H4 (cell line): ENCODE measurements around the gene IARS2. TPM values are rescaled to one million over a fixed set of nuclear protein-coding genes. Genes with fewer than 3 reads are reported as not detected.
"Not testable (repeated sequence)": the region's sequence is repeated elsewhere in the genome, so short reads cannot be mapped to it uniquely, and the experiment has no call there.

Experiments
- DNase-seq: peaks from one replicate; pipeline ENCODE4 v3.0.0-alpha.2; 2015; ENCODE audit warnings: low spot score
- total RNA-seq: library from RNA; depleted of rRNA; stranded (reverse); fragments of >200 nt; shearing (Covaris generic); gene quantifications from 2 replicates; pipeline ENCODE4 v1.2.3, GENCODE V29; 2014; rRNA removed

IARS2 gene
- 84.1 and 95.4 TPM in 2 replicates for total RNA-seq

DNA sequence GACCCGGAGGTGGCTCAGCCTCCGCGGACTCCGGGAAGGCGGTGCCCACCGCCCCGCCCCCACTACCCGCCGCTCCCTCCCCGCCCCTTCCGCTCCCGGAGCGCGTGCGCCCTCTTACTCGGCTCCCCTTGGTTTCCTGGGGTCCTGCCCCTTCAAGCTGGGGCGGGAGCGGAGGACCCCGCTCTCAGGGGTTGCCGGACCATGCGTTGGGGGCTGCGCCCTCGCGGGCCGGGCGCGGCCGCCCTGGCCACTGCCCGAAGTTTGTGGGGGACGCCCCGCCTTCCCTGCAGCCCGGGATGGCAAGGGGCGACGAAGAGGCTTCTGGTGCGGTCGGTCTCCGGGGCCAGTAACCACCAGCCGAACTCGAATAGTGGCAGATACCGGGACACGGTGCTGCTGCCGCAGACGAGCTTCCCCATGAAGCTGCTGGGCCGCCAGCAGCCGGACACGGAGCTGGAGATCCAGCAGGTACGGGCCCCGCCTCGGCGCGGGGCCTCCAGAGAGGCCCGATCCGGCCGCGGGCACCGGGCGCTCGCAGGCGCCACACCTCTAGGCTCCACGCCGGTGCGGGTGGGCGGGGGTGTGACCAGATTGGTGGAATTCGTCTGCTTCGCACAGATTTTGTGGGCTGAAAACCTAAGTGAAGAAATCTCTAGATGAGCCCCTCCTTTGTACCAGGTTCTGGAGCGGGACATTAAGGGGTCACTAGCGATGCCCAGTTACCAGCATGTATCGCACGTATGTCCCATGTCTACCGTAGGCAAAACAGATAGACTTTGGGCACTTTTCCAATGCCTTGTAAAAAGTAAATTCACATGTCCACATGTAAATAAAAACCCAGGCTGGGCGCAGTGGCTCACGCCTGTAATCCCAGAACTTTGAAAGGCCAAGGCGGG lies at the start of gene IARS2:
IARS2 (plus strand) TSS at position 117 of the 896 bp plus-strand sequence; CDS start at position 202, 85 bp downstream.
- DNase-seq: peak; percentile 61

- DNase-seq: no peak
These were observed 49.1 kb upstream of the IARS2 start for GRCh38 chr1:220044678-220045355.

GRCh38 chr1:220045356-220046051 lies 48.4 kb upstream of the IARS2 start:
- DNase-seq: no peak

DNA sequence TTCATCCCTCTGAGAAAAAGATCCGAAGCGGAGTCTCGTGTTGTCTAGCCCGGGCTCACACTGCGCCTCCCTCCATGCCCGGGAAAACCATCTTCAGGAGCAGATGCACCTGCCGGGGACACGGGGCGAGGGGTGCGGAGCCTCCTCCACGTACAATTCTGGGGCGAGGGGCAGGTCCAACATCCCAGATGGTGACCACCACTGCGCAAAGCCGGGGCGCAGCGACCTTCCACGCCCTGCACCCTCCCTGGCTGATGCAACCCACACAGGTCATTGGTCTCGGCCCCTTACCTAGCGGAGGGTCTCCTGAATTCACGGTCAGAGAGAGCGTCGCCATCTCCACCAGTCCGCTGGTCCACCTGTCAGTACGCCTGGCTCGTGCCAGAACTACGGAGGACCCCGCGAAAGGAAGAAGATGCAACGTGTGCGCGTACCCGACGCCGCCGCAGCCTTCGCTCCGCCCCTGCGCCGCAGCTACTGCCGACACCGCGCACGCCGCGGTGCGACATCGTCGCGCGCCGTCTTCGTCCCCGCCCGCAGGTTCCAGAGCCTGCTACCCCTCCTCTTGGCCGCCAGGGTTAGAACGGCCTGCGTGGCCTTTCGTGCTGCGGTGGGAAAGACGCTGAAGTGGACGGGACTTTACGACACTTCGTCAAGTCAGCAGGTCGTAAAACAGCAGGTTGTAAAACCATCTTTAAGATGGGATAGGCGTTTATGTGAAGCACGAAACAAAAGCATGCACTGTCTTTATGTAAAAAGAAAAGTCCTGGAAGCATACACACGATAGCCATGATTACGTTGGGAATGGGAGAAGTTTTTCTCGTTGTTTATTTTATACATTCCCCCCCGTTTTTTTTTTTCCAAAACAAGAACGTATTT lies 47.6 kb upstream of the IARS2 start, which contains the start of gene EPRS1:
EPRS1 (minus strand) TSS at position 454 of the 879 bp plus-strand sequence; CDS start at position 337, 117 bp downstream.
- DNase-seq: peak; percentile 98

DNA sequence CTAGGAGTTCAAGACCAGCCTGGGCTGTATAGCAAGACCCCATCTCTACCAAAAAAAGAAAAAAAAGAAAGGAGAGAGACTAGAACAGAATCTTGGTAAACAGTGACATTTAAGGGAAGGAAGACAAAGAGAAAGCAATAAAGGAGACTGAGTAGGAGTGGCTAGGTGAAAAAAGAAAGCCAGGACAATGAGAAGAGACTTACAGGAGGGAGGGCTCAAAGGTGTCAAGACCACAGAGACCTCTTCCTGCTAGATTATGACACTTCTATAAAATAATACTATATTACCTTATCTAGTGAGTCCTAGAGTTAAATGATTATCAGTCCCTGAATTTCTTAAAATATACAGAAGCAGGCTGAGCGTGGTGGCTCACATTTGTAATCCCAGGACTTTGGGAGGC lies 37.6 kb upstream of the IARS2 start:
- DNase-seq: no peak

GRCh38 chr1:220060876-220061275 lies 33.1 kb upstream of the IARS2 start:
- no peak for DNase-seq

DNA sequence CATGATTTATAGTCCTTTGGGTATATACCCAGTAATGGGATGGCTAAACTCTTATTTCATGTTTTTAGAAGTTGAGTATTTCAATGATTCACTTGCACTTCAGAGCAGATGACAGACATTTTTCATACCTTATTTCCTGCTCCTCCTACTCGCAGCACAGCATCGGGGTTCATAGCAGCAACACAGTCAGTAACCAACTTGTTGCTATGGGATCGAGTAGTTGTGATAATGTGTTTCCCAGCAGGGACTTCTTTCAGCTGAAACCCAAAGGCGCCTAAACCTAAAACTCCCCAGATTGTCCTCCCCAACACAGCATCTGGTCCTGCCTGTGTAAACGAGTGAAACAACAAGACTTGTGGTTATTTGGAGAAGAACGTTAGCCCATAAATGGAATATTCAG lies 31.3 kb upstream of the IARS2 start:
- no peak for DNase-seq

DNA sequence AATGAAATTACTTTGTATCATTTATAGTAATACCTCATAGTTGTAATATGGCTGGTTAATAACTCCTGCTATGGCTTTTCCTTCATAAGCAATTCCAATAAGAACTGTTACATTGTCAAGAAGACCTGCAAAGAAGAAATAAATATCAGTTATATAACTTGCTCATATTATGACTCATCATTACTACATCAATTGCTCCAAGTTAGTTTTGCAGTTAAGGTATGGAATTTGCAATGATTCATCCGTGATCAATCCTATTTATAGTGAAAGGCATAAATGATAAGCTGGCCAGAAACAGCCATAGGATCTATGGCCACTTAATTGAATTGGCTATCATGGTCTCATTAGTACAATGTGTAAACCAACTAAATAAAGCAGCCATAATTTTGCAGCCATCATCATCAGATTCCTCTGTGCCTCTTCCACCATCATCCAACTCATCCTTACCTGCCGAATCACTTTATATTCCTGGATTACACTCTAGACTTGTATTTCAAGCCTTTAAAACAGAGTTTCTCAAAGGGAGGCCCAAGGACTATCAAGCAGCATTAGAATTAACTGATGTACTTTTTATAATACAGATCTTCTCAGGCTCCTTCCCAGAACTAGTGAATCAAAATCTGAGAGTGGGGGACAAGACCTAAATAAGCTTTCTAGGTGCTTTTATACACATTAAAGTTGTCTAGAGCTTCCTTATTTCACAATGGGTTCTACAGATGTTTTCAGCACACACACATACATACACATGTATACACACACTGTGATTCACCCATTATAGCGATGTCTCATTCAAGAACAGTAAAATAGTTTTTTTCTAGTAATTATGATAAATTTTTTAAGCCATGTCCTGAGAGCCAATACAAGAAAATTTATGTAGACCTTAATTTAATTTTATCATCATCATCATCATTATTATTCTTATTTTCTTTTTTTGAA lies 26.4 kb upstream of the IARS2 start:
- no peak for DNase-seq

DNA sequence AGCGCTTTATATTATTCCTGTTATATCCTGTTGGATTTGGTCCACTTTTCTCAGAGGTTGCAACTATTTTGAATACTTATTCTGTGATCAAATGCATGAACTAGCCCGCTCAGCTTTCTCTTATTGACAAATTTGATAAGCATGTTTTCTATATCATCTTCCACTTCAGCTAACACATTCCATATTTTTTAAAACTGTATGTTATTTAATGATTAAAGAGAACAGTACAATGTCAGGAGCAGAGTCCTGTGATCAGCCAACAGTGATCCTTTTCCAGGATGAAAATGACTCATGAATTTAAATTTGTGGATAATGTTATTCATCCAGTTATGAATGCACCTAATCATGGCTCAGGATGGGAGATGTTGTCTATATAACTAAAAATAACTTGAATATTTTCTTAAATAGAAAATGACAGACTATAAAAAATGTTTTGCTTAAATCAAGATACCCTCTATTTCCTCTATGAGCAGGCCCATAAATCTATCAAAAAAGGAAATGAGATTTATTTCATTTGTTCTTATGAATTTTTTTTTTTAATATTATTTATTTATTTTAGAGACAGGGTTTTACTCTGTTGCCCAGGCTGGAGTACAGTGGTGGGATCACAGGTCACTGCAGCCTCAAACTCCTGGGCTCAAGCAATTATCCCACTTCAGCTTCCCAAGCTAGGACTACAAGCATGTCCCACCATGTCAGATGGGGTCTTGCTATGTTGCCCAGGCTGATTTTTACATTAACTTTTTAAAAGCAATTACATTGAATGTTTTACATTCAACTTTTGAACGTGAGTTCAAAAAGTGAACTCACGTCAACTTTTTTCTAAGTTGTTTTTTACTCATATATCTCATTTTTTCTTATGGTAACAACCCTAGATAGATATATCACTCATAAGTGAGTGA lies 16.8 kb upstream of the IARS2 start:
- no peak for DNase-seq

DNA sequence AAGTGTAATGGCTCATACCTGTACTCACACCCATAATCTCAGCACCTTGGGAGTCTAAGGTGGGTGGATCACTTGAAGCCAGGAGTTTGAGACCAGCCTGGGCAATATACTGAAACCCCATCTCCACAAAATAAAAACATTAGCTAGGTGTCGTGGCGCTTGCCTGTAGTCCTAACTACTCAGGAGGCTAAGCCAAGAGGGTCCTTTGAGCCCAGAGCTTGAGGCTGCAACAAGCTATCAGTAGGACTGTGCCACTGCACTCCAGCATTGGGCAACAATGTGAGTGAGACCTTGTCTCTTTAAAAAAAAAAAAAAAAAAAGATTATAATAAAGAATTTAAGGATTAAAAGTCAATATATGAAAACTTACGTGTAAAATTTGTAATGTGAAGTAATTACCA lies 16.0 kb upstream of the IARS2 start:
- no peak for DNase-seq

DNA sequence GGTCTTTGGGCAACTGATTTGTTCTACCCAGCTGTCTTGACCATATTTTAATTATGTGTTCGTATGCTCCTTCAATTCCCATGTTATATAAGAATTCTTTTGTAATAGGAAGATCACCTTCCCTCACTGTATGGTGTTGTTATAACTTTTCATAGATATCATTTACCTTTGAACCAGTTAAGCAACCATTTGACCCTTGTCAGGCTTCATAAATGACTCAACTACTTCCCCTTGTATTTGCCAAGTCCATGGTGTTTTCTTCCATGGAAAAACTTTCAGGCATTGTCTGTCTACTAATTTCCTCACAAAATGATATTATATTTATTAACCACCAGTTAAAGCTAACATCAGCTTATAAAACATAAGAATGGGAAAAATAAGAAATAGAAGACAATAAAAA lies 9.5 kb upstream of the IARS2 start:
- no peak for DNase-seq

- DNase-seq: not testable (repeated sequence)
These were observed 7.7 kb upstream of the IARS2 start for GRCh38 chr1:220086261-220086686.

GRCh38 chr1:220089650-220090556 lies 4.0 kb upstream of the IARS2 start, which contains the start of gene BPNT1:
TSS of gene BPNT1 (minus strand) at chr1:220089788. CDS start at chr1:220079846, 9,942 bp downstream.
- DNase-seq: peak; percentile 85

GRCh38 chr1:220092694-220093093 lies 1.2 kb upstream of the IARS2 start:
- no peak for DNase-seq

DNA sequence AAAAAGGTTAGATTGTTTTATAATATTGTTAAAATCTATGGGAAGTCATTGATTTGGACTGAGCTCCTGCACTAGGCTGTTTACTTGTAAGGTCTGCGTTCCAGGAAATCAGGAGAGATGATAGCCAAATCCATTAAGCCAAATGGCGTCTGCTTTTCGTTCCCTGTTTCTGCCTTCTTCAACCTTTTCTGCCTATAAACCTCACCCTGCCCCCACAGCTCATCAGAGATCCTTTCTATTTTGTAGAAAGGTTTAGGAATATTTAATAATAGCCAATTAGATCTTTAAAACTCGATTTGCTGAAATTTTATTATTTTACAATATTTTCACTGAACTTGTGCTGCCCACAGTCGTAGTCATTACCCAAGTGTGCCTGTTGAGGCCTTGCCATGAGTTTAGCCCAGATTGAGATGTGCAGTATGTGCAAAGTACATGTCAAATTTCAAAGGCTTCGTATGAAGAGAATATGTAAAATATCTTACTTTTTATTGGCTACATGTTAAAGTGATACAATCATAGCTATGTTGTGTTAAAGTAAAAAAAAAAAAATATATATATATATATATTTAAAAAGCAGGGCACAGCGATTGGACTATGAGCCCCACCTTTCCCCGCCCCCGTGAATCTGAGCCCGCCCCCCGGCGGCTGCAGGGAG lies 444 bp upstream of the IARS2 start:
- DNase-seq: no peak

DNA sequence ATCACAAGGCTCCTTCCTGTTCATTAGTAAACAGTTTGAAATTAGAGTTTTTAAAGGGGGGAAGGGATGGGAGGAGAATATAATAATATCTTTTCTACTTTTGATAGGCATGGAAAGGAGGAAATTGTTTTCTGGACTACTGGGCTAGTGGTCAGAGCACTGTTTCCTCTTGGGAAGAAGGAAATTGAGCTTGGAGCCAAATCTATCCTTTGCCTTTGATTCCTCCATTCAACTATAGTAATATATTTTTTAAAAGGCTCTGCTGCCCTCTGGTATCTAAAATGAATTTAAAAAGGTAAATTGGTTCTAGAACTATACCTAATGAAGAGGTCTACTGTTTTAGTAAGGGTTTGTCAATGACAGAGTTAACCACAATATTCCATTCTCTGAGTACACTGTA lies 5.9 kb downstream of the IARS2 start:
- no peak for DNase-seq

GRCh38 chr1:220110473-220110872 lies 16.5 kb downstream of the IARS2 start:
- DNase-seq: not testable (repeated sequence)
